HCT116 (cell line): Measurements from ENCODE around the gene LRFN2. TPM values are rescaled to one million over a fixed set of nuclear protein-coding genes. Genes with fewer than 3 reads are reported as not detected.

Experiments
- ATF3 ChIP-seq: IDR thresholded peaks from 2 replicates; pipeline ENCODE4 v1.6.1; 2012
- FOSL1 ChIP-seq: IDR thresholded peaks from 2 replicates; pipeline ENCODE4 v1.6.1; 2012; ENCODE audit warnings: low read depth
- POLR2AphosphoS5 ChIP-seq: IDR thresholded peaks from 2 replicates; pipeline ENCODE4 v1.6.1; 2011; ENCODE audit warnings: mild to moderate bottlenecking, low read depth, low read length, moderate library complexity
- REST ChIP-seq: IDR thresholded peaks from 2 replicates; pipeline ENCODE4 v1.6.1; 2012; ENCODE audit warnings: low read depth
- TCF7L2 ChIP-seq: IDR thresholded peaks from 2 replicates; pipeline ENCODE4 v1.7.0; 2011; ENCODE audit warnings: borderline replicate concordance, inconsistent platforms; ENCODE audit not compliant: insufficient read depth, insufficient read length; ENCODE audit errors: extremely low read depth
- total RNA-seq: library from RNA; stranded (reverse); gene quantifications from one replicate; pipeline ENCODE4 v1.2.1, GENCODE V29; 2021; ENCODE audit not compliant: unreplicated experiment
- TF ChIP-seq, protein P1 (sequence below), 3 experiments: fragments of 200-600 bp in 1 of 3; sonication (generic) in 1 of 3; IDR thresholded peaks in 2 of 3; conservative IDR thresholded peaks in 1 of 3; 2 replicates each; pipeline ENCODE4 v1.5.1; 2012 to 2017; ENCODE audit warnings: low read depth in 2 of 3, low read length in 2 of 3, antibody characterized with exemption in 1 of 3, borderline replicate concordance in 1 of 3, control low read depth in 1 of 3, mild to moderate bottlenecking in 1 of 3, mixed read lengths in 1 of 3, mixed run types in 1 of 3, moderate library complexity in 1 of 3; ENCODE audit not compliant: insufficient read depth in 1 of 3

The LRFN2 gene
- total RNA-seq, 1 experiment from 2014 or later: not detected

DNA sequence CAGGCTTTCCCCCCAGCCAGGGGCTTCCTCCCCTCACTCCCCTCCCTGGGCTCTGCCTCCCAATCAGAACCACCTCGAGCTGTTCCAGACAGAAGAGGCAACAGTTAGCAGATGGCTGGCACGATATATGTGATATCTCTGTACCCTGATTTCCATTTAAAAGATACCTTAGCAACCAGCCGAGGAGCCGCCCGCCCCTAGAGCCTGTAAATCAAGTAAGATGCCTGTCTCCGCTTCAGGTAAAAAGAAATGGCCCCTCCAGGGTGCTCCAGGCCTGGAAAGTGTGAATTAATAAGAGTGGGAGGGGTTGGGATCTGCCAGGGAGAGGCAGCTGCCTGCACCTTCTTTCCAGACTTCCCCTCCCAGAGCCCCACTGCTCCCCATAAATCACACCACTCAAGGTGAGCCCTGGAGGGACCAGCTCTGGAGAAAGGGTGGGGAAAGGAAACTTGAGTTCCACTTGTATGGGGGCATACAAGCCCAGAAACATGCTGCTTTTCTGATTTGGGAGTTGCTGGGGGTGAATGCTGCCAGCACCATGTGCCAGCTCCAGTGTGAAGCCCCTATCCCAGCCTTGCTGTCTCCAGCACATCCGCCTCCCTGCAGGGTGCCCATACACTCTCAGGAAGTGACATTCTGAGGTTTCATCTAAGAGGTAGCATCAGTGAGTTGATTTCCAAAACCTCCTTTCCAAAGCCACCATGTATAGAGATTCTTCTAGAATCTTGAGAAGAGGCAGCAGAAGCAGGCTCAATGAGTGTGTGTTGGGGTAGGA is 148.0 kb downstream of the LRFN2 start (continued):
- TF ChIP-seq, protein P1, sequence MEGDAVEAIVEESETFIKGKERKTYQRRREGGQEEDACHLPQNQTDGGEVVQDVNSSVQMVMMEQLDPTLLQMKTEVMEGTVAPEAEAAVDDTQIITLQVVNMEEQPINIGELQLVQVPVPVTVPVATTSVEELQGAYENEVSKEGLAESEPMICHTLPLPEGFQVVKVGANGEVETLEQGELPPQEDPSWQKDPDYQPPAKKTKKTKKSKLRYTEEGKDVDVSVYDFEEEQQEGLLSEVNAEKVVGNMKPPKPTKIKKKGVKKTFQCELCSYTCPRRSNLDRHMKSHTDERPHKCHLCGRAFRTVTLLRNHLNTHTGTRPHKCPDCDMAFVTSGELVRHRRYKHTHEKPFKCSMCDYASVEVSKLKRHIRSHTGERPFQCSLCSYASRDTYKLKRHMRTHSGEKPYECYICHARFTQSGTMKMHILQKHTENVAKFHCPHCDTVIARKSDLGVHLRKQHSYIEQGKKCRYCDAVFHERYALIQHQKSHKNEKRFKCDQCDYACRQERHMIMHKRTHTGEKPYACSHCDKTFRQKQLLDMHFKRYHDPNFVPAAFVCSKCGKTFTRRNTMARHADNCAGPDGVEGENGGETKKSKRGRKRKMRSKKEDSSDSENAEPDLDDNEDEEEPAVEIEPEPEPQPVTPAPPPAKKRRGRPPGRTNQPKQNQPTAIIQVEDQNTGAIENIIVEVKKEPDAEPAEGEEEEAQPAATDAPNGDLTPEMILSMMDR (IDR thresholded peaks at IDR 0.05 in 2 of 3, conservative IDR thresholded peaks at IDR 0.05 in 1 of 3; ENCODE audit: borderline replicate concordance in 1 of 3, insufficient read depth in 1 of 3, low read depth in 2 of 3, low read length in 2 of 3): no peak
- TF ChIP-seq ATF3 (no peak), POLR2AphosphoS5 (no peak), REST (no peak), TCF7L2 (no peak), FOSL1 (no peak)
